IMR-90 (cell line): Measurements from ENCODE around the gene MRPS21. TPM values are rescaled to one million over a fixed set of nuclear protein-coding genes. Genes with fewer than 3 reads are reported as not detected.
A peak's percentile ranks its signal among the peaks of the same experiment; 100 is the strongest.

Experiments used
- ATAC-seq: fragments of 200-7000 bp; cut with Tn5 transposase; 2 replicates; pipeline ENCODE4 v1.9.1; 2020; ENCODE audit warnings: low read depth, mild to moderate bottlenecking, moderate library complexity
- BruUV-seq: library from RNA; stranded (reverse); fragments of 400-500 nt; replicated peaks from 2 replicates; lab custom pipeline; 2021; lab: Mats Ljungman, UMichigan
- CTCF ChIA-PET: fragments of 300-600 bp; formaldehyde crosslinking; extraction: SDS; loops from one replicate; lab custom pipeline; 2021; ENCODE audit warnings: antibody characterized with exemption; lab: Yijun Ruan, JAX
- POLR2A ChIA-PET: fragments of 300-600 bp; sonication (Branson Sonifier 250); formaldehyde crosslinking; loops from one replicate; lab custom pipeline; 2022; ENCODE audit warnings: antibody characterized with exemption; ENCODE audit not compliant: unreplicated experiment; lab: Charles Lee
- DNase-seq: peaks from one replicate; pipeline ENCODE4 v3.0.0; 2013
- H2AFZ ChIP-seq: replicated peaks from 2 replicates; pipeline ENCODE3; 2013; ENCODE audit warnings: low read length, mild to moderate bottlenecking; ENCODE audit not compliant: poor library complexity
- H2AK5ac ChIP-seq: 2 replicates; pipeline ENCODE4 v1.6.1; 2013; ENCODE audit warnings: low read depth, low read length, inconsistent platforms
- H2AK9ac ChIP-seq: replicated peaks from 2 replicates; pipeline ENCODE3; 2013; ENCODE audit warnings: mild to moderate bottlenecking, low read depth, low read length, moderate library complexity; ENCODE audit not compliant: poor library complexity
- H2BK120ac ChIP-seq: 2 replicates; pipeline ENCODE4 v1.6.1; 2013; ENCODE audit warnings: low read depth, low read length, inconsistent platforms
- H2BK15ac ChIP-seq: 3 replicates; pipeline ENCODE4 v1.6.1; 2013; ENCODE audit warnings: low read depth, low read length, inconsistent platforms
- H2BK20ac ChIP-seq: 2 replicates; pipeline ENCODE4 v1.6.1; 2013; ENCODE audit warnings: low read depth, mild to moderate bottlenecking, inconsistent platforms, low read length, moderate library complexity
- H2BK5ac ChIP-seq: 2 replicates; pipeline ENCODE4 v1.6.1; 2013; ENCODE audit warnings: mild to moderate bottlenecking, low read depth, low read length, inconsistent platforms; ENCODE audit not compliant: poor library complexity, severe bottlenecking
- H3K14ac ChIP-seq: replicated peaks from 2 replicates; pipeline ENCODE4 v1.6.1; 2013; ENCODE audit warnings: low read depth, low read length, inconsistent platforms
- H3K18ac ChIP-seq: 2 replicates; pipeline ENCODE4 v1.6.1; 2013; ENCODE audit warnings: low read depth, low read length, control low read depth
- H3K23ac ChIP-seq: 2 replicates; pipeline ENCODE4 v1.6.1; 2013; ENCODE audit warnings: low read depth, low read length, inconsistent platforms
- H3K27ac ChIP-seq: 2 replicates; pipeline ENCODE4 v1.5.1; 2013; ENCODE audit warnings: mild to moderate bottlenecking, control low read depth, low read length; ENCODE audit not compliant: insufficient read depth
- H3K27me3 ChIP-seq: 2 replicates; pipeline ENCODE4 v1.6.1; 2013; ENCODE audit warnings: low read length; ENCODE audit not compliant: control insufficient read depth, insufficient read depth
- H3K36me3 ChIP-seq: 2 replicates; pipeline ENCODE4 v1.6.1; 2013; ENCODE audit warnings: low read length, mixed read lengths; ENCODE audit not compliant: control insufficient read depth, insufficient read depth
- H3K4ac ChIP-seq: 2 replicates; pipeline ENCODE4 v1.6.1; 2013; ENCODE audit warnings: low read depth, low read length, inconsistent platforms
- H3K4me1 ChIP-seq: 2 replicates; pipeline ENCODE4 v1.6.1; 2013; ENCODE audit warnings: low read length, mixed read lengths; ENCODE audit not compliant: control insufficient read depth, insufficient read depth
- H3K4me2 ChIP-seq: 2 replicates; pipeline ENCODE4 v1.6.1; 2013; ENCODE audit warnings: low read depth, mild to moderate bottlenecking, control low read depth, low read length, moderate library complexity
- H3K4me3 ChIP-seq: 2 replicates; pipeline ENCODE4 v1.5.1; 2013; ENCODE audit warnings: low read depth, mild to moderate bottlenecking, control low read depth, low read length, moderate library complexity; ENCODE audit not compliant: insufficient read depth
- H3K56ac ChIP-seq: 2 replicates; pipeline ENCODE4 v1.6.1; 2013; ENCODE audit warnings: low read length, inconsistent platforms; ENCODE audit not compliant: insufficient read depth; ENCODE audit errors: extremely low read depth
- H3K79me1 ChIP-seq, 2 experiments: 2 replicates each; pipeline ENCODE4 v1.6.1; 2013; ENCODE audit warnings: low read length in 2 of 2, inconsistent platforms in 1 of 2, low read depth in 1 of 2
- H3K9ac ChIP-seq: 2 replicates; pipeline ENCODE4 v1.6.1; 2013; ENCODE audit warnings: low read depth, low read length, control low read depth
- H3K9me1 ChIP-seq: 2 replicates; pipeline ENCODE4 v1.6.1; 2013; ENCODE audit warnings: low read length, inconsistent platforms; ENCODE audit not compliant: insufficient read depth
- H3K9me3 ChIP-seq: 2 replicates; pipeline ENCODE4 v1.6.1; 2013; ENCODE audit warnings: low read length; ENCODE audit not compliant: control insufficient read depth, insufficient read depth
- H4K20me1 ChIP-seq: 2 replicates; pipeline ENCODE4 v1.6.1; 2013; ENCODE audit warnings: low read length, inconsistent platforms; ENCODE audit not compliant: insufficient read depth
- H4K5ac ChIP-seq: 2 replicates; pipeline ENCODE4 v1.6.1; 2013; ENCODE audit warnings: mild to moderate bottlenecking, low read depth, low read length, control low read depth
- H4K8ac ChIP-seq, 2 experiments: 2 replicates each; pipeline ENCODE4 v1.6.1; 2013; ENCODE audit warnings: low read depth in 2 of 2, low read length in 2 of 2, control low read depth in 1 of 2, inconsistent platforms in 1 of 2
- H4K91ac ChIP-seq: 2 replicates; pipeline ENCODE4 v1.6.1; 2013; ENCODE audit warnings: low read depth, low read length, inconsistent platforms; ENCODE audit not compliant: insufficient read depth
- BHLHE40 ChIP-seq: fragments of 150-350 bp; IDR thresholded peaks from 2 replicates; pipeline ENCODE4 v1.6.1; 2016; ENCODE audit warnings: mild to moderate bottlenecking, low read depth, low read length
- CTCF ChIP-seq: conservative IDR thresholded peaks from 2 replicates; pipeline ENCODE4 v1.5.1; 2012; ENCODE audit warnings: mild to moderate bottlenecking, low read depth, low read length, improper control_type of control experiment
- RAD21 ChIP-seq: IDR thresholded peaks from 2 replicates; pipeline ENCODE4 v1.6.1; 2012; ENCODE audit warnings: low read length, improper control_type of control experiment
- SMC3 ChIP-seq: fragments of 150-350 bp; IDR thresholded peaks from 2 replicates; pipeline ENCODE4 v1.6.1; 2016; ENCODE audit warnings: low read depth, mild to moderate bottlenecking, antibody characterized with exemption, low read length, moderate library complexity
- WGBS, 2 experiments: methylation state at CpG; one replicate each; pipeline versions ENCODE4 v1.1.5 to v1.1.7; 2013; ENCODE audit warnings: missing lambda C conversion rate in 2 of 2; ENCODE audit not compliant: insufficient read length in 1 of 2; ENCODE audit errors: extremely low coverage in 2 of 2; 5-methylcytosine and 5-hydroxymethylcytosine counted together
- dilution Hi-C: fragments of 300-500 bp; cut with HindIII; formaldehyde crosslinking; loops from one replicate; pipeline ENCODE4 v1.14.3; 2018; ENCODE audit warnings: low sequenced_read_pairs; ENCODE audit not compliant: unreplicated experiment
- in situ Hi-C: fragments of 300-500 bp; cut with MboI; formaldehyde crosslinking; loops from 3 replicates; pipeline ENCODE4 v1.14.3; 2019; ENCODE audit warnings: low sequenced_read_pairs, inconsistent platforms, mixed read lengths
- intact Hi-C: fragments of 100-400 bp; cut with micrococcal nuclease; formaldehyde crosslinking; loops from 2 replicates; pipeline ENCODE4 v1.10.0; 2022
- polyA plus RNA-seq, 3 experiments: library from polyadenylated mRNA; depleted of rRNA; stranded (reverse); fragments of >200 nt; gene quantifications; 2 replicates each; pipeline ENCODE4 v1.2.3, GENCODE V29; 2012; ENCODE audit warnings: low replicate concordance in 1 of 3
- total RNA-seq: library from RNA; depleted of rRNA; stranded (reverse); fragments of >200 nt; gene quantifications from 2 replicates; pipeline ENCODE4 v1.2.3, GENCODE V29; 2012
- TF ChIP-seq, protein P1 (sequence below): fragments of 150-350 bp; IDR thresholded peaks from 2 replicates; pipeline ENCODE4 v1.6.1; 2017; ENCODE audit warnings: mild to moderate bottlenecking, antibody characterized with exemption, low read length, low read depth

The MRPS21 gene
- total and polyA plus RNA-seq, 2 of the 4 experiments (the other 2 are of a cell fraction): 52.3 to 74.6 TPM

DNA sequence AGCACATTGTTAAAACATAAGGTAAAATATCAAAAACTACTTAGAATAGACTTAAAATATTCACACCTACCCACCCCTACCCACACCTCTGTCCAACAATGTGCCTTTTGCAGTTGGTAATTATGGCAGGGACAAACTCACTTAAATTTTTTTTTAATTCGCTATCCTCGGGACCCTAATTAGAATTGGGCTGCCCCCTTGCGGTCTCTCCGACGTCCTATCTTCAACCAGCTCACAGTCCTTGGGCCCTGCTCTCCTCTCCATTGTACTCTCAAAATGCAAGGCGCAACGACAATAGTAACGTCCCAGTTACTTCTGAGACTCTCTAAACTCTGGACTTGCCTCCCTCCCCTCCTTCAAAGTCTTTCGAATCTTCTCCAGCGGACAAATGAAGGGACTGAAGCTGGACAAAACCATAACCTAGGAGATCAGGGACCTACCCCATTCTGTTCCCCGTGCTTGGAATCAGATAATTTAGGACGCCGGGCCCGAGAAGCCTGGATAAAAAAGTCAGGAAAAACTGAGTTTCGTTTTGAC is 12.4 kb upstream of the MRPS21 start:
- Histone ChIP-seq H2BK5ac (peak overlapping the region; percentile 21), H3K9me3 (no peaks in the 10 kb centered on the region), H3K79me1 (peaks cover 17 to 21% of the 10 kb centered on the region in 2 experiments; a peak in 3 of 4 replicates), H4K8ac (peak overlapping the region; percentile 9 to 70; a peak in 2 of 4 replicates), H3K9ac (peak overlapping the region; percentile 70), H3K56ac (peak overlapping the region; percentile 57; the same call in 1 of the 2 replicates), H3K4me3 (peak overlapping the region; percentile 51), H3K27ac (peak overlapping the region; percentile 24), H3K27me3 (no peaks in the 10 kb centered on the region), H2AK9ac (peak overlapping the region; percentile 92), H2AFZ (peak overlapping the region; percentile 92), H4K20me1 (no peaks in the 10 kb centered on the region), H3K14ac (peak overlapping the region; percentile 20; the same call in 1 of the 2 replicates), H3K36me3 (peaks cover 6% of the 10 kb centered on the region), H3K4ac (peak overlapping the region; percentile 52), H3K23ac (peak overlapping the region; percentile 79), H2AK5ac (no peak overlapping the region), H3K4me1 (peaks cover 5% of the 10 kb centered on the region), H2BK15ac (no peak overlapping the region), H4K91ac (0 out of 2 replicates have a peak overlapping the region, but pooled peaks have one; percentile 9), H3K18ac (no peak overlapping the region), H3K9me1 (no peaks in the 10 kb centered on the region), H4K5ac (no peak overlapping the region), H3K4me2 (peak overlapping the region; percentile 84), H2BK120ac (0 out of 2 replicates have a peak overlapping the region, but pooled peaks have one; percentile 3), H2BK20ac (no peak overlapping the region)
- intact Hi-C loops (loop anchor here (1.0 to 5.0 kb wide), 2 partner anchors 25 to 44 kb away; partner anchors contain the start of gene ANP32E), dilution Hi-C loops (no loop called here), in situ Hi-C loops (no loop called here)
- DNase-seq (peak; percentile 70), ATAC-seq (peak; percentile 48)
- BruUV-seq: no TSS peak
- TF ChIP-seq, protein P1, sequence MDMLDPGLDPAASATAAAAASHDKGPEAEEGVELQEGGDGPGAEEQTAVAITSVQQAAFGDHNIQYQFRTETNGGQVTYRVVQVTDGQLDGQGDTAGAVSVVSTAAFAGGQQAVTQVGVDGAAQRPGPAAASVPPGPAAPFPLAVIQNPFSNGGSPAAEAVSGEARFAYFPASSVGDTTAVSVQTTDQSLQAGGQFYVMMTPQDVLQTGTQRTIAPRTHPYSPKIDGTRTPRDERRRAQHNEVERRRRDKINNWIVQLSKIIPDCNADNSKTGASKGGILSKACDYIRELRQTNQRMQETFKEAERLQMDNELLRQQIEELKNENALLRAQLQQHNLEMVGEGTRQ: no peak
- TF ChIP-seq BHLHE40: no peak
- TF ChIP-seq CTCF: peak; percentile 84
- TF ChIP-seq RAD21: peak; percentile 77
- peak; percentile 73 for TF ChIP-seq SMC3
- WGBS, 2 experiments: 0% methylated on average over 9 of the region's 15 CpGs; no CpG with 5 or more reads in 1 of the 2 experiments
- ChIA-PET POLR2A (interaction anchor here (0.5 to 1.3 kb wide), 3 partner anchors 9 to 77 kb away, joined by 3 to 7 read pairs (median 5); partner anchors contain the start of gene C1orf54), CTCF (interaction anchor here (0.9 to 3.8 kb wide), 2 partner anchors 8 to 25 kb away, joined by 4 to 31 read pairs; no protein-coding TSS in a partner anchor)
